Panc1 (cell line): ENCODE data around the gene ADGRD1. TPM values are rescaled to one million over a fixed set of nuclear protein-coding genes. Genes with fewer than 3 reads are reported as not detected.

Experiments used
- ATAC-seq: fragments of 200-7000 bp; cut with Tn5 transposase; 2 replicates; pipeline ENCODE4 v1.9.1; 2020; ENCODE audit warnings: mild to moderate bottlenecking, moderate library complexity
- BruUV-seq: library from RNA; stranded (reverse); fragments of 400-500 nt; replicated peaks from 2 replicates; lab custom pipeline; 2021; lab: Mats Ljungman, UMichigan
- CTCF ChIA-PET: fragments of 300-600 bp; sonication (Branson Sonifier 250); formaldehyde crosslinking; loops from one replicate; lab custom pipeline; 2022; ENCODE audit warnings: antibody characterized with exemption; lab: Charles Lee
- POLR2A ChIA-PET: fragments of 300-600 bp; sonication (Branson Sonifier 250); formaldehyde crosslinking; loops from one replicate; lab custom pipeline; 2022; ENCODE audit warnings: antibody characterized with exemption; lab: Charles Lee
- DNase-seq: peaks from one replicate; pipeline ENCODE4 v3.0.0-alpha.2; 2010; ENCODE audit warnings: low read depth, low spot score
- H3K27ac ChIP-seq: 2 replicates; pipeline ENCODE4 v1.5.1; 2011; ENCODE audit warnings: mild to moderate bottlenecking, low read length, inconsistent platforms
- H3K27me3 ChIP-seq: fragments of 200-500 bp; sonication (Bioruptor generic); 2 replicates; pipeline ENCODE4 v1.6.0; 2014; ENCODE audit warnings: low read length, inconsistent platforms; ENCODE audit not compliant: control insufficient read depth, insufficient read depth
- H3K36me3 ChIP-seq: fragments of 200-500 bp; sonication (Bioruptor generic); 2 replicates; pipeline ENCODE4 v1.5.1; 2014; ENCODE audit warnings: inconsistent platforms, mild to moderate bottlenecking, low read length, moderate library complexity; ENCODE audit not compliant: control insufficient read depth, insufficient read depth
- H3K4me1 ChIP-seq: 2 replicates; pipeline ENCODE4 v1.5.1; 2011; ENCODE audit warnings: inconsistent platforms, mild to moderate bottlenecking, low read length, moderate library complexity; ENCODE audit not compliant: control insufficient read depth, insufficient read depth
- H3K4me3 ChIP-seq, 2 experiments: 2 replicates each; pipeline ENCODE4 v1.5.1; 2011 to 2012; ENCODE audit warnings: low read depth in 2 of 2, low read length in 2 of 2, mild to moderate bottlenecking in 2 of 2, inconsistent platforms in 1 of 2, moderate library complexity in 1 of 2
- H3K9me3 ChIP-seq: fragments of 200-500 bp; sonication (Bioruptor generic); 2 replicates; pipeline ENCODE4 v1.5.1; 2014; ENCODE audit warnings: low read depth, mild to moderate bottlenecking, inconsistent platforms, low read length, moderate library complexity; ENCODE audit not compliant: control insufficient read depth, insufficient read depth
- CTCF ChIP-seq: fragments of 450-650 bp; IDR thresholded peaks from 2 replicates; pipeline ENCODE4 v1.5.1; 2017; ENCODE audit warnings: mild to moderate bottlenecking
- POLR2AphosphoS5 ChIP-seq: IDR thresholded peaks from 2 replicates; pipeline ENCODE4 v1.6.1; 2012; ENCODE audit warnings: mild to moderate bottlenecking, low read depth, low read length, moderate library complexity
- REST ChIP-seq, 2 experiments: IDR thresholded peaks; 2 replicates each; pipeline ENCODE4 v1.6.1; 2011 to 2012; ENCODE audit warnings: low read depth in 2 of 2, control low read depth in 1 of 2, low read length in 1 of 2, mild to moderate bottlenecking in 1 of 2, moderate library complexity in 1 of 2; ENCODE audit not compliant: insufficient read depth in 1 of 2
- SIN3A ChIP-seq: IDR thresholded peaks from 2 replicates; pipeline ENCODE4 v1.6.1; 2012; ENCODE audit warnings: low read depth, mild to moderate bottlenecking, low read length, moderate library complexity, borderline replicate concordance; ENCODE audit not compliant: insufficient read depth
- TCF7L2 ChIP-seq: IDR thresholded peaks from 2 replicates; pipeline ENCODE4 v1.6.1; 2011; ENCODE audit warnings: mild to moderate bottlenecking, low read depth, low read length, inconsistent platforms
- in situ Hi-C: cut with HindIII; loops from 2 replicates; pipeline ENCODE4 v1.10.0; 2016; ENCODE audit warnings: low sequenced_read_pairs, low pct_unique_long_range_greater_than_20kb
- intact Hi-C: fragments of 100-400 bp; cut with micrococcal nuclease; formaldehyde crosslinking; loops from one replicate; pipeline ENCODE4 v1.10.0; 2022; ENCODE audit not compliant: unreplicated experiment
- total RNA-seq: library from RNA; stranded (reverse); gene quantifications from one replicate; pipeline ENCODE4 v1.2.1, GENCODE V29; 2021; ENCODE audit not compliant: unreplicated experiment

The ADGRD1 gene
- total RNA-seq, 1 experiment from 2014 or later = 0.21 TPM

GRCh38 chr12:130920119-130920703, 33.5 kb upstream of the ADGRD1 start:
- no peak for TF ChIP-seq CTCF
- TF ChIP-seq POLR2AphosphoS5 = no peak
- TF ChIP-seq SIN3A = no peak
- no peak for TF ChIP-seq REST (IDR thresholded peaks at IDR 0.05; ENCODE audit: insufficient read depth in 1 of 2, low read depth in 2 of 2, low read length in 1 of 2)
- no peak for TF ChIP-seq TCF7L2
- H3K9me3 ChIP-seq = no peaks in the 10 kb centered on the region
- intact Hi-C loops = no loop called here
- no peak overlapping the region for H3K4me3 ChIP-seq
- peaks cover 12% of the 10 kb centered on the region for H3K4me1 ChIP-seq
- no peaks in the 10 kb centered on the region for H3K36me3 ChIP-seq
- ATAC-seq (no peak), DNase-seq (no peak)
- no peak overlapping the region for H3K27ac ChIP-seq
- no TSS peak for BruUV-seq
- POLR2A ChIA-PET = no interaction called here
- in situ Hi-C loops = no loop called here
- H3K27me3 ChIP-seq = peaks cover 45% of the 10 kb centered on the region
- CTCF ChIA-PET = no interaction called here

GRCh38 chr12:130920723-130921381, 32.9 kb upstream of the ADGRD1 start:
- POLR2A ChIA-PET = no interaction called here
- peaks cover 44% of the 10 kb centered on the region for H3K27me3 ChIP-seq
- no peak overlapping the region for H3K27ac ChIP-seq
- CTCF ChIA-PET = no interaction called here
- no peak overlapping the region for H3K4me3 ChIP-seq
- no peaks in the 10 kb centered on the region for H3K9me3 ChIP-seq
- intact Hi-C loops (no loop called here), in situ Hi-C loops (no loop called here)
- peaks cover 11% of the 10 kb centered on the region for H3K4me1 ChIP-seq
- BruUV-seq = no TSS peak
- H3K36me3 ChIP-seq = no peaks in the 10 kb centered on the region
- no peak for ATAC-seq
- DNase-seq = no peak
- TF ChIP-seq CTCF = no peak
